Measurements from ENCODE around the gene SLC13A1.

DNA sequence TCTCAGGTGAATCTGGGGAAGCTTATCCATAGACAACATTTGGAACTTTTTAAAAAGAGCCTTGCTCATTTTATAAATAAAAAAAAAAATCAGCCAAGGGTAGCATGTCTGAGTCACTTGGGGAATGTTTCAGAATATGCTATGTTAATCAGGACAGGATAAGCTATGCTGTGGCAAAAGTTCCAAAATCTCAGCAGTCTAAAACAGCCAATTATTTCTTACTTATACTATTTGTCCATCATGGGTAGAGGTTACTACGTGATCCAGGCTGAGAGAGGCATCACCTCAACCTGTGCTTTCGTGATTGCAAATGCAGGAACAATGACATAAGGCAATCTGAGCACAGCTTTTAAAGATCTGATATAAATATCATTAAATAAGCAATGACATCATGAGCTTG lies 6.5 kb downstream of the SLC13A1 start:
- TF ChIP-seq CHD4 (IDR thresholded peaks at IDR 0.05) (no peak), POLR2AphosphoS5 (IDR thresholded peaks at IDR 0.05; ENCODE audit: low read length) (no peak), CTCF (IDR thresholded peaks at IDR 0.05 in 2 of 3, conservative IDR thresholded peaks at IDR 0.05 in 1 of 3; ENCODE audit: control insufficient read depth in 2 of 3, extremely low read depth in 1 of 3, insufficient read depth in 1 of 3, low read depth in 3 of 3, low read length in 3 of 3) (no peak), PAX8 (IDR thresholded peaks at IDR 0.05) (no peak), ATF3 (IDR thresholded peaks at IDR 0.05; ENCODE audit: borderline replicate concordance, extremely low read depth, low read depth, low read length) (no peak), ATF2 (IDR thresholded peaks at IDR 0.05; ENCODE audit: low read length) (no peak), E4F1 (IDR thresholded peaks at IDR 0.05; ENCODE audit: borderline replicate concordance, partially characterized antibody) (no peak), MXI1 (IDR thresholded peaks at IDR 0.05; ENCODE audit: low read depth, low read length) (no peak), RFX5 (IDR thresholded peaks at IDR 0.05; ENCODE audit: low read depth, low read length) (no peak)

All from GM12878 (cell line).